Mesothelial cell of epicardium (in vitro differentiated cells): ENCODE data around the gene GPX3. TPM values are rescaled to one million over a fixed set of nuclear protein-coding genes. Genes with fewer than 3 reads are reported as not detected.

Experiments used
- DNase-seq, 2 experiments: peaks; one replicate each; pipeline ENCODE4 v3.0.0; 2021; ENCODE audit warnings: low spot score in 2 of 2; ENCODE audit not compliant: unreplicated experiment in 2 of 2
- H3K27ac Mint-ChIP-seq: 2 replicates; pipeline ENCODE4 v1.8.0; 2021; ENCODE audit warnings: mixed read lengths
- H3K27me3 Mint-ChIP-seq: 2 replicates; pipeline ENCODE4 v1.8.0; 2021; ENCODE audit warnings: low read depth, mixed read lengths
- H3K36me3 Mint-ChIP-seq: 2 replicates; pipeline ENCODE4 v1.8.0; 2021; ENCODE audit warnings: mixed read lengths
- H3K4me1 Mint-ChIP-seq: 2 replicates; pipeline ENCODE4 v1.8.0; 2021; ENCODE audit warnings: mixed read lengths
- H3K4me3 Mint-ChIP-seq: 2 replicates; pipeline ENCODE4 v1.8.0; 2021; ENCODE audit warnings: mild to moderate bottlenecking, moderate library complexity, mixed read lengths
- H3K9me3 Mint-ChIP-seq: 2 replicates; pipeline ENCODE4 v1.8.0; 2021; ENCODE audit warnings: mixed read lengths
- total RNA-seq: library from RNA; stranded (reverse); gene quantifications from 3 replicates; pipeline ENCODE4 v1.2.1, GENCODE V29; 2021
- TF ChIP-seq, protein P1 (sequence below): fragments of 200-600 bp; sonication (generic); IDR thresholded peaks from one replicate; pipeline ENCODE4 v1.5.0; 2021; ENCODE audit warnings: antibody characterized with exemption; ENCODE audit not compliant: unreplicated experiment

Gene GPX3
- total RNA-seq, 1 donor from 2014 or later, result 2.0 TPM

DNA sequence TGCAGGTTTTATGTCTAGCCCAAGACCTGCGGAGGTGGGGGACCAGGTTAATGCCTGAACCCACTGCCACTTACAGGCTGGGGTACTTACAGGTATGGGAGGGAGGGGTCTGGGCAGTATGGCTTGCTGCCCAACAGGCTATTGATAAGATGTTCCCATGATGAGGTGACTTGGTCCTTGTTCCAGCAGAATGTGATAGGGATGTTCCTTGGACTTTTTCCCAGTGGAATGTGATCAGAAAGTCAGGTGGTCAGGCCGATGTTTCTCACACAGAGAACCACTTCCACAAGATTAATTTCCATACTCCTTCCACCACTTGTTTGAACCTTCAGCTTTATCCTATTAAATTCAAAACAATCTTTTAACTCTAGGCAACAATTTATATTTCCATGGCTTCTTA lies 27.0 kb upstream of the GPX3 start:
- no peak for DNase-seq
- Mint-ChIP-seq H3K4me1 (no peaks in the 10 kb centered on the region), H3K9me3 (peaks cover 43% of the 10 kb centered on the region), H3K4me3 (no peak overlapping the region), H3K27me3 (peaks cover 11% of the 10 kb centered on the region), H3K27ac (no peak overlapping the region), H3K36me3 (peaks cover 1% of the 10 kb centered on the region)
- TF ChIP-seq, protein P1, sequence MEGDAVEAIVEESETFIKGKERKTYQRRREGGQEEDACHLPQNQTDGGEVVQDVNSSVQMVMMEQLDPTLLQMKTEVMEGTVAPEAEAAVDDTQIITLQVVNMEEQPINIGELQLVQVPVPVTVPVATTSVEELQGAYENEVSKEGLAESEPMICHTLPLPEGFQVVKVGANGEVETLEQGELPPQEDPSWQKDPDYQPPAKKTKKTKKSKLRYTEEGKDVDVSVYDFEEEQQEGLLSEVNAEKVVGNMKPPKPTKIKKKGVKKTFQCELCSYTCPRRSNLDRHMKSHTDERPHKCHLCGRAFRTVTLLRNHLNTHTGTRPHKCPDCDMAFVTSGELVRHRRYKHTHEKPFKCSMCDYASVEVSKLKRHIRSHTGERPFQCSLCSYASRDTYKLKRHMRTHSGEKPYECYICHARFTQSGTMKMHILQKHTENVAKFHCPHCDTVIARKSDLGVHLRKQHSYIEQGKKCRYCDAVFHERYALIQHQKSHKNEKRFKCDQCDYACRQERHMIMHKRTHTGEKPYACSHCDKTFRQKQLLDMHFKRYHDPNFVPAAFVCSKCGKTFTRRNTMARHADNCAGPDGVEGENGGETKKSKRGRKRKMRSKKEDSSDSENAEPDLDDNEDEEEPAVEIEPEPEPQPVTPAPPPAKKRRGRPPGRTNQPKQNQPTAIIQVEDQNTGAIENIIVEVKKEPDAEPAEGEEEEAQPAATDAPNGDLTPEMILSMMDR, result no peak

DNA sequence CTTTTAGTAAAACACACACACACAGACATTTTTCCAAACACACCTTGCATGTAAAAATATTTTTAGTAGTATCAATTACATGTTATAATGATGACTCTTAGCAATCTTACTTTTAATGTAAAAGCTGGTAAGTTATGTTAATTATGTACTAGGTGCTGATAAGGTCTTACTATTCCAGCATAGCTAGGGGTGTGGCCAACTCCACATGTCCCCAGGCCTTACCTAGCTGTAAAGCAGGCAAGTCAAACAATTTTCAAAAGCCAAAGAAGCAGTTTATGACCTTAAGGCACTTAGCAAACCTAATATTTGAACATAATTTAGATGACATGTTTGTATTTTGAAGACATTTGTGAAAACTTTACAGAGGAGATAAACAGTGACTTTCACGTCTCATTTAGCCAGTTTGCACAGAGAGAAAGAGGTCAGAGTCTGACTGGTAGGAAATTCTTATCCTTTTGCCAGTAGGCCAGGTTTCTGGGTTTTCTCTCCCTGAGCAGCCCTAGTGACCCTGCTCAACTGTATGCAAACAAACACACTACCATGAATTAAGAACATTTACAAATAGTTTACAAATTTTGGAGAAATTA lies 26.5 kb upstream of the GPX3 start:
- peaks cover 15% of the 10 kb centered on the region for H3K27me3 Mint-ChIP-seq
- no peak overlapping the region for H3K27ac Mint-ChIP-seq
- no peak for DNase-seq
- H3K9me3 Mint-ChIP-seq, result peaks cover 43% of the 10 kb centered on the region
- H3K36me3 Mint-ChIP-seq, result peaks cover 1% of the 10 kb centered on the region
- no peaks in the 10 kb centered on the region for H3K4me1 Mint-ChIP-seq
- TF ChIP-seq, protein P1, result no peak
- H3K4me3 Mint-ChIP-seq, result no peak overlapping the region

DNA sequence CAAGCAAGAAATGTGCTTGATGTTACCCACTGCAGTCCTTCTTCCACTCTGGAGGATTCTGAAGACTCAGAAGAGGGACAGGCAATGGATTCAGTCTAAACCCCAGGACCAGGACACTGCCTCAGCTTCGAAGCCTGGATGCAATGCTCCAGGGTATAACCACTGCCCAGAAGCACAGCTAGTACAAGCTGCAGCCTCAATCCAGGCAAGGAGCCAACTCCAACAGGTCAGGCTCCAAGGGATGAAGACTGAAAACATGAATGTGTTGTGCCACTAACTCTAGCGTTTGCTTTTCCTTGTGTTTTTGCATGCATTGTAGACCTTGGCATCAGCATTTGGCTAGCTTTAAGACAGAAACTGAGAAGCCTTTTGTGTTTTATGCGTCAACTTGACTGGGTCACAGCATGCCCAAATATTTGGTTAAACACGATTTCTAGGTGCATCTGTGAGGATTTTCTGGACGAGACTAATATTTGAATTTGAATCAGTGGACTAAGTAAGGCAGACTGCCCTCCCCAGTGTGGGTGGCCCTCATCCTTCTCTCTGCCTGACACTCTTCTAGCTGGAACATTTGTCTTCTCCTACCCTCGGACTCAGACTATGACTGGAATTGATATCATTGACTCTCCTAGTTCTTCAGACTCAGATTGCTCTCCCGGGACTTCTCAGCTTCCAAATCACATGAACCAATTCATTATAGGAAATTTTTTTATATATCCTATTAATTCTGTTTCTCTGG lies 20.5 kb upstream of the GPX3 start:
- no peaks in the 10 kb centered on the region for H3K36me3 Mint-ChIP-seq
- no peak overlapping the region for H3K4me3 Mint-ChIP-seq
- peaks cover 9% of the 10 kb centered on the region for H3K9me3 Mint-ChIP-seq
- no peak for DNase-seq
- peaks cover 3% of the 10 kb centered on the region for H3K4me1 Mint-ChIP-seq
- TF ChIP-seq, protein P1, result no peak
- H3K27me3 Mint-ChIP-seq, result peaks cover 17% of the 10 kb centered on the region
- H3K27ac Mint-ChIP-seq, result no peak overlapping the region

DNA sequence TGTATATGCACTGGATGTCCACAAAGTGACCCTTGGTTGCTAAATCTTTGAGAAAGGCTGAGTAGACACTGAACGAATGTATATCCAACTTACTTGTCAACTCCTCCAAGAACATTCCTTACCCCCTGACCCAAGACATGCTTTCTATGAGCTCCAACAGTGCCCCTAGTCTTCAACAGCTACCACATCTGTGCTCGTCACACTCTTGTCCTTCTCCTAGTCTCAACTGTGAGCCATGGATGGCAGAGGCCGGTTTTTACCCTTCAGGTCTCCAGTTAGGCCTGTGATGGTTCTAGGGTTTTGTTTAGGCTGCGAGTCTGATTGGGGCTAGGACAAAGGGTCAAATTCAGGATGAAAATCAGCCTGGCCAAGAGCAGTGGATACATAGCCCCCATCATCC lies 19.0 kb upstream of the GPX3 start:
- H3K27ac Mint-ChIP-seq, result no peak overlapping the region
- H3K36me3 Mint-ChIP-seq, result no peaks in the 10 kb centered on the region
- DNase-seq, result peak in 1 of 2 experiments; percentile 6
- H3K27me3 Mint-ChIP-seq, result peaks cover 17% of the 10 kb centered on the region
- peaks cover 3% of the 10 kb centered on the region for H3K9me3 Mint-ChIP-seq
- peaks cover 5% of the 10 kb centered on the region for H3K4me1 Mint-ChIP-seq
- no peak overlapping the region for H3K4me3 Mint-ChIP-seq
- TF ChIP-seq, protein P1, result no peak

DNA sequence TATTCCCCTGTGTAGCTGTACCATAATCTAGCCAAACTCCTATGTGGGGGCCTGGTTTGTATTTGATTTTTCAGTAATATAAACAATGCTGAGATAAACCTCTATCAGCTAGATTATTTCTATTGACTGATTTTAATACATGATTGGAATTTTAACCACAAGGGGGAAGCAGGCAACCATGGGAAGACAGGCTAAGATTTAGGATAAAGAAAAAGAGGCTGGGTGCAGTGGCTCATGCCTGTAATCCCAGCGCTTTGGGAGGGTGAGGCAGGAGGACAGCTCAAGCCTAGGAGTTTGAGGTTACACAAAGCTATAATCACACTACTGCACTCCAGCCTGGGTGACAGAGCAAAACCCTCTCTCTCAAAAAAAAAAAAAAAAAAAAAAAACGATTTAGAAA lies 18.1 kb upstream of the GPX3 start:
- H3K27ac Mint-ChIP-seq, result no peak overlapping the region
- TF ChIP-seq, protein P1, result no peak
- H3K9me3 Mint-ChIP-seq, result peaks cover 3% of the 10 kb centered on the region
- H3K36me3 Mint-ChIP-seq, result no peaks in the 10 kb centered on the region
- H3K27me3 Mint-ChIP-seq, result peaks cover 17% of the 10 kb centered on the region
- H3K4me1 Mint-ChIP-seq, result peaks cover 7% of the 10 kb centered on the region
- no peak overlapping the region for H3K4me3 Mint-ChIP-seq
- DNase-seq, result no peak
